Ascending aorta (tissue), 2 donors: ENCODE results near the gene CCNYL1. TPM values are rescaled to one million over a fixed set of nuclear protein-coding genes. Genes with fewer than 3 reads are reported as not detected.
"Not testable (repeated sequence)": the region's sequence is repeated elsewhere in the genome, so short reads cannot be mapped to it uniquely, and the experiment has no call there.

Experiments used
- DNase-seq, 2 donors: peaks; one replicate each; pipeline ENCODE4 v3.0.0-alpha.2; 2019; ENCODE audit warnings: low spot score in 2 of 2
- H3K27ac ChIP-seq, 2 donors: fragments of 200-600 bp; sonication (generic); one replicate each; pipeline ENCODE4 v1.5.1; 2016 to 2017; ENCODE audit warnings: mild to moderate bottlenecking in 1 of 2
- H3K27me3 ChIP-seq: fragments of 200-600 bp; sonication (generic); one replicate; pipeline ENCODE4 v1.5.1; 2017
- H3K36me3 ChIP-seq, 2 donors: fragments of 200-600 bp; sonication (generic); one replicate each; pipeline ENCODE4 v1.5.1; 2016
- H3K4me1 ChIP-seq, 2 donors: fragments of 200-600 bp; sonication (generic); one replicate each; pipeline ENCODE4 v1.5.1; 2016 to 2017; ENCODE audit warnings: mild to moderate bottlenecking in 1 of 2
- H3K4me3 ChIP-seq, 2 donors: fragments of 200-600 bp; sonication (generic); one replicate each; pipeline ENCODE4 v1.5.1; 2016 to 2017; ENCODE audit warnings: mild to moderate bottlenecking in 1 of 2
- H3K9me3 ChIP-seq, 2 donors: fragments of 200-600 bp; sonication (generic); one replicate each; pipeline ENCODE4 v1.5.1; 2016
- intact Hi-C: fragments of 100-400 bp; cut with DNase I; formaldehyde crosslinking; loops from one replicate; pipeline ENCODE4 v1.15.1; 2023
- total RNA-seq: library from RNA; depleted of rRNA; stranded (reverse); fragments of >200 nt; gene quantifications from one replicate; pipeline ENCODE4 v1.1.0, GENCODE V29; 2016
- TF ChIP-seq, protein P1 (sequence below), 3 experiments: fragments of 200-600 bp in 2 of 3; fragments of 450-650 bp in 1 of 3; sonication (generic) in 2 of 3; IDR thresholded peaks; one replicate each; pipeline ENCODE4 v1.5.1; 2016 to 2019; ENCODE audit warnings: antibody characterized with exemption in 3 of 3, mild to moderate bottlenecking in 1 of 3, moderate library complexity in 1 of 3

CCNYL1 gene
- total RNA-seq, 1 donor from 2014 or later: 12.3 TPM

DNA sequence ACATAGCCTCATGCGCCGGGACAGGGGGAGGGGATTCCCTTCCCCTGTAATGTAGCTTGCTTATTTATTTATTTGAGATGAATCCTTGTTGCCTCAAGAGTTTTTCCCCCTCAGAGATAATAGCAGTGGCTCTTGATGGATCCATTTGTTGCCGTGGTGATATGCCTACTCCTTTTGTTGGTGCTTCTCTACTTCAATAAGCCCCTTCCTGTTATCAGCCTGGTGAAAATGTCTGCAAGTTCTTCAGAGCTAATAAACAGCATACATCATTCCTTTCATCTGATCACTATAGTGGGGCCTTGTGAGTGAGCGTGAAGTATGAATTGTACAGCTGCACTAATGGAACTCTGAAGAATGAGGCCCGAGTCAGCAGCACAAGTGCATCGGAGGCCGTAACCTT is 38.9 kb downstream of the CCNYL1 start:
- Histone ChIP-seq H3K27me3 (no peaks in the 10 kb centered on the region), H3K9me3 (no peaks in the 10 kb centered on the region), H3K27ac (no peak overlapping the region), H3K4me3 (no peak overlapping the region), H3K4me1 (no peaks in the 10 kb centered on the region), H3K36me3 (peaks cover 28 to 37% of the 10 kb centered on the region in 2 donors)
- intact Hi-C loops: no loop called here
- DNase-seq: no peak
- TF ChIP-seq, protein P1, sequence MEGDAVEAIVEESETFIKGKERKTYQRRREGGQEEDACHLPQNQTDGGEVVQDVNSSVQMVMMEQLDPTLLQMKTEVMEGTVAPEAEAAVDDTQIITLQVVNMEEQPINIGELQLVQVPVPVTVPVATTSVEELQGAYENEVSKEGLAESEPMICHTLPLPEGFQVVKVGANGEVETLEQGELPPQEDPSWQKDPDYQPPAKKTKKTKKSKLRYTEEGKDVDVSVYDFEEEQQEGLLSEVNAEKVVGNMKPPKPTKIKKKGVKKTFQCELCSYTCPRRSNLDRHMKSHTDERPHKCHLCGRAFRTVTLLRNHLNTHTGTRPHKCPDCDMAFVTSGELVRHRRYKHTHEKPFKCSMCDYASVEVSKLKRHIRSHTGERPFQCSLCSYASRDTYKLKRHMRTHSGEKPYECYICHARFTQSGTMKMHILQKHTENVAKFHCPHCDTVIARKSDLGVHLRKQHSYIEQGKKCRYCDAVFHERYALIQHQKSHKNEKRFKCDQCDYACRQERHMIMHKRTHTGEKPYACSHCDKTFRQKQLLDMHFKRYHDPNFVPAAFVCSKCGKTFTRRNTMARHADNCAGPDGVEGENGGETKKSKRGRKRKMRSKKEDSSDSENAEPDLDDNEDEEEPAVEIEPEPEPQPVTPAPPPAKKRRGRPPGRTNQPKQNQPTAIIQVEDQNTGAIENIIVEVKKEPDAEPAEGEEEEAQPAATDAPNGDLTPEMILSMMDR (IDR thresholded peaks at IDR 0.05): no peak

DNA sequence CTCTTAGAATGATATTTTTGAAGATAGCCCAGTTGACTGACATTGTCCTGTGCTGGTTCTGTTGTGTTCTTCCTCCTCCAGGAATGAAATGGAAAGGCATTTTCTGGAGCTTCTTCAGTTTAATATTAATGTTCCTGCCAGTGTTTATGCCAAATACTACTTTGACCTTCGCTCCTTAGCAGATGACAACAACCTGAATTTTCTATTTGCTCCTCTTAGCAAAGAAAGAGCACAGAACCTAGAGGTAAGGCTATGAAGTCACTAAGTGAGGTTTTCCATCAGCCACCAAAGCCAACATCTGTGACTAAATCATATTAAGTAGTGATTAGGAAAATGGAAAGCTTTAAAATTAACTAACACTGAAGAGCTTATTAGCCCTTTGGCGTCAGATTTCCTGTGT is 39.4 kb downstream of the CCNYL1 start:
- Histone ChIP-seq H3K4me1 (no peaks in the 10 kb centered on the region), H3K27ac (no peak overlapping the region), H3K36me3 (peaks cover 28 to 37% of the 10 kb centered on the region in 2 donors), H3K4me3 (no peak overlapping the region), H3K9me3 (no peaks in the 10 kb centered on the region), H3K27me3 (no peaks in the 10 kb centered on the region)
- DNase-seq: no peak
- TF ChIP-seq, protein P1 (IDR thresholded peaks at IDR 0.05): no peak
- intact Hi-C loops: no loop called here

DNA sequence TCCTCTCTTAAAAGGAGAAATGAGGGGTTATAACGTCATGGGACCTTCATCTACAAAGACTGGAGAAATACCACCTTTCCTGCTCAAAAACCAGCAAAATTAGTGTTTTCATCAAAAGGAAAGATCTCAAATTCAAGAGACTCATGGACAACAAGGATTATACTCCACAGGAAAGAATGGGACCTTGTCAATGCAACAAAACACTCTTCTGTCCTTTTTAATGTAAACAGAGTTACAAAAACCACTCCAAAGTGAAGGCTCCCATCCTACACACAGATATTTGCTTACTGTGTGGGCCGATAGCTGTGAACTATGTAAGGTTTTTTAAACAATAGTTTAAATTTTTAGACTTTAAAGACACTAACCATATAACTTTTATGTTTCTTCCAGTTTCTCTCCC is 42.2 kb downstream of the CCNYL1 start:
- H3K9me3 ChIP-seq, DNase-seq, H3K27me3 ChIP-seq, H3K4me1 ChIP-seq, H3K27ac ChIP-seq, intact Hi-C loops, H3K4me3 ChIP-seq: not testable (repeated sequence)
- H3K36me3 ChIP-seq: peaks cover 24 to 29% of the 10 kb centered on the region in 2 donors

DNA sequence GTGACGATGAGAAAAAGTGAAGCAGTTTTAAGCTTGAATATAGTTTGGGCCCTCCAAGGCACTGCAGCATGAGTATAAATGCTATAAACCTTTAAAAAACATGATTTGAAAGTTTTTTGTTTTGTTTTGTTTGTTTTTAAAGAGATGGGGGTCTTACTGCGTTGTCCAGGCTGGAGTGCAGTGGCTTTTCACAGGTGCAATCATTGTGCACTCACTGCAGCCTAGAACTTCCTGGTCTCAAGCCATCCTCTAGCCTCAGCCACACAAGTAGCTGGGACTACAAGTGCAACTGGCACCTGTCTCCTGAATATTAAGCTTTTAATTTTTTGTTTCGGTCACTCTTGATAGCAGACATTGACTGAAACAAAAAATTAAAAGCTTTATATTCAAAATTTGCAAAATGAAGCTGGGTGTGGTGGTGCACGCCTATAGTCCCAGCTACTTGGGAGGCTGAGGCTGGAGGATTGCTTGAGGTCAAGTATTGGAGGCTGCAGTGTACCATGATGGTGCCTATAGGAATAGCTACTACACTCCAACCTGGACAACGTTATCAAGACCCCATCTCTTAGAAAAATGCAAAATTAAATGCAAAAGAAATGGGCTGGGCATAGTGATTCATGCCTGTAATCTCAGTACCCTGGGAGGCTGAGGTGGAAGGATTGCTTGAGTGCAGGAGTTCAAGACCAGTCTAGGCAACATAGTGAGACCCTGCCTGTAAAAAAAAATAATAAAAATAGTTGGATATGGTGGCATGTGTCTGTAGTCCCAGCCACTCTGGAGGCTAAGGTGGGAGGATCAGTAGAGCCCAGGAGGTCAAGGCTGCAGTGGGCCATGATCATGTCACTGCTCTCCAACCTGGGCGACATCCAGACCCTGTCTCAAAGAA is 43.3 kb downstream of the CCNYL1 start:
- H3K4me3 ChIP-seq: no peak overlapping the region
- TF ChIP-seq, protein P1 (IDR thresholded peaks at IDR 0.05): no peak
- no peak overlapping the region for H3K27ac ChIP-seq
- DNase-seq: no peak
- intact Hi-C loops: no loop called here
- no peaks in the 10 kb centered on the region for H3K9me3 ChIP-seq
- peaks cover 21 to 27% of the 10 kb centered on the region in 2 donors for H3K36me3 ChIP-seq
- H3K4me1 ChIP-seq: no peaks in the 10 kb centered on the region
- no peaks in the 10 kb centered on the region for H3K27me3 ChIP-seq

DNA sequence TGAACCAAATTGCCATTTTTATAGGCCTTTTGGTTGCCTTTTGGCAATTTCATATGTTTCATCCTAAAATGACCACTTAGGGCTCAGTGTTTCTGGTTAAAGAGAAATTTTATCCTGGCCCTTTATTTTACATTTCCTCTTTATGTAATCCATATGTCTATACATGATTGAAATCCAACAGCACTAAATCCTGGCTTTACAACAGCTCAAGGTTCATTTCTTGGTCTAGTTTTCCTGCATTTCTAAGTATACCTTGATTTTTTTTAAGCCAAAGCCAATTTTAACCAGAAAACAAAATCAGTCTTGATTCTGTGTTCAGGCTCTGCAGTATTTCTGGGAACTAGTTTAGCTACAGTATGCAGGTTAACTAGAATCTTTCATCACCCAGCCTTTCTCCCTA is 46.6 kb downstream of the CCNYL1 start:
- TF ChIP-seq, protein P1 (IDR thresholded peaks at IDR 0.05): no peak
- no peaks in the 10 kb centered on the region for H3K4me1 ChIP-seq
- DNase-seq: no peak
- no peak overlapping the region for H3K27ac ChIP-seq
- H3K4me3 ChIP-seq: no peak overlapping the region
- intact Hi-C loops: no loop called here
- H3K27me3 ChIP-seq: no peaks in the 10 kb centered on the region
- peaks cover 3 to 10% of the 10 kb centered on the region in 2 donors for H3K36me3 ChIP-seq
- H3K9me3 ChIP-seq: no peaks in the 10 kb centered on the region

DNA sequence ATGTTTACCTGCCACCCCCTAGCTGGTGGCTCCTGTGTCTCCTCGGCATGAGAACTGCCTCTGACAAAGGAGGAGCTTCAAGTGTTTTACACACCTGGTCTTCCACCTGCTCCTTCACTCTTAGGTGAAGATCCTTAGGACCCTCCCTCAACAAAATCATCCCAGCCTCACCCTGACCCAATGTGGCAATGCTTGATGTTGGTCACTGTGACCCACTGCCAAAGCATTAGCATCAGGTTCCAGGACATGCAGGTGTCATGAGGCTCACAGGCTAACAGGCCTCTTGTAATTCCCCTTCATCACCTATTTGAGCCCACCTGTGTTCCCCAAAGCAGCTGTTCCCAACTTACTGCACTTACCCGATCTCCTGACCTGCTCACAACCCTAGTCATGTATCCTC is 48.5 kb downstream of the CCNYL1 start:
- TF ChIP-seq, protein P1 (IDR thresholded peaks at IDR 0.05): no peak
- H3K36me3 ChIP-seq: peaks cover 0 to 1% of the 10 kb centered on the region in 2 donors
- no peaks in the 10 kb centered on the region for H3K27me3 ChIP-seq
- intact Hi-C loops: no loop called here
- H3K4me1 ChIP-seq: no peaks in the 10 kb centered on the region
- H3K27ac ChIP-seq: no peak overlapping the region
- no peak for DNase-seq
- H3K4me3 ChIP-seq: no peak overlapping the region
- H3K9me3 ChIP-seq: no peaks in the 10 kb centered on the region
